ENCODE measurements around the gene EBPL.
"Not testable (repeated sequence)": the region's sequence is repeated elsewhere in the genome, so short reads cannot be mapped to it uniquely, and the experiment has no call there.

EBPL gene

DNA sequence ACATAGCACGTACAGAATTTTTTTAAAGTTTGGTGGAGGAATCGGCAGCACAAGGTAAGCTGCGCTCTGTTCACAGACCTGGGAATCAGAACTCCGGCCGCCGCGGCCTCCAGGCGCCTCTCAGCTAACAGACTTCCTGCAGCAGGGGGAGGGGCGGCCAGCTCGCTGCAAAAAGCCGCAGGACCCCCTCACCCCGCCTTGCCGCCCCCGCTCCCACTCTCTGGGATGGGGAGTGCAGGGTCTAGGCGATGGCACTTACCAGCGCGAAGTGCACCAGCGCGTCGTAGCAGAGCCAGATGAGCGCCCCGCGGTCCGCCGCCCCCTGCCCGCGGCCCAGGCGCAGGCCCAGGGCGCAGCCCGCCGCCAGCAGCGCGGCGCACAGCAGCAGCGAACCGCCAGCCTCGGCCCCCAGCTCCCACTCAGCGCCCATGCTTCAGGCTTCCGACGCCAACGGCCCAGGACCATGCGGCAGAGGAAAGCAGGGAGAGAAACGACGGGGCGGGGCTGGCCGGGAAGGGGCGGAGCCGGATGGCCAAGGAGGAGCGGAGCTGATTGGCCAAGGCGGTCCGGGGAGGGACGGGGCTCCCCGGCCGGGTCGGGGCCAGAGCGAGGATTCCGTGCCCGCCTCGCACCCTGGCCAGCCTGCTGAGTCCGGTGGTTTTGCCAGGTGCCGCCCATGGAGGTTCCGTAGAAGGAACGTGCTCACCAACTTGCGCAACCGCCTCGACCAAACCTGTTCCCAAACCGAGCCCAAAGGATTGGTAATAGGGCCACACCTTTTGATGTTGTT lies at the start of gene EBPL:
EBPL (minus strand) TSS at position 492 of the 790 bp plus-strand sequence; CDS start at position 430, 62 bp downstream.
- peak; percentile 83 to 90 (median 89) for DNase-seq (ENCODE audit: low read depth in 2 of 3, low spot score in 1 of 3)

- no peak for DNase-seq (ENCODE audit: low read depth in 2 of 3, low spot score in 1 of 3)
These were observed 49.6 kb upstream of the EBPL start for GRCh38 chr13:49740870-49741269.

DNA sequence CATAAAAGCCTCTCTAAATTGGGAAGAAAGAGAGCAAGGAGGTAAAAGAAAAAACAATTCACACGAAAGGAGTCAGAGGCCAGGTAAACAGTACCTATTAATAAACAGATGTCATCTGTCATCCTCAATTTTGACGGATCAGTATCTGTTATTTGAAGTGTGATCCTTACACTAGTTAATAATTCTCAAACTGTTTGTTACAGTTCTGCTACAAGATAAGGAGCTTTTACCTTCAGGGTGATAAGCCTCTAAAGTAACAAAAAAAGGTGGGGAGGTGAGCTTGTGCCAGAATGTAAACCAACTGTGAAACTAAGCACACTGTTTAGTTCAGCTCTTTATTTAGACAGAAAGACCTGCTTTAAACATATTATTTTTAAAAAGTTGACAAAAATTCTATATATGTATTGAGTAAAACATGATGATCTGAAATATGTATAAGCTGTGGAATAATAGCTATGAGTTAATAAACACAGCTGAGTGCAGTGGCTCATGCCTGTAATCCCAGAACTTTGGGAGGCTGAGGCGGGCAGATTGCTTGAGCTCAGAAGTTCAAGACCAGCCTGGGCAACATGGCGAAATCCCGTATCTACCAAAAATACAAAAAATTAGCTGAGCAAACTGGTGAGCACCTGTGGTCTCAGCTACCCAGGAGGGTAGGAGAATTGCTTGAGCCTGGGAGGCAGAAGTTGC lies 48.4 kb upstream of the EBPL start:
- DNase-seq (ENCODE audit: low read depth in 2 of 3, low spot score in 1 of 3): no peak

DNA sequence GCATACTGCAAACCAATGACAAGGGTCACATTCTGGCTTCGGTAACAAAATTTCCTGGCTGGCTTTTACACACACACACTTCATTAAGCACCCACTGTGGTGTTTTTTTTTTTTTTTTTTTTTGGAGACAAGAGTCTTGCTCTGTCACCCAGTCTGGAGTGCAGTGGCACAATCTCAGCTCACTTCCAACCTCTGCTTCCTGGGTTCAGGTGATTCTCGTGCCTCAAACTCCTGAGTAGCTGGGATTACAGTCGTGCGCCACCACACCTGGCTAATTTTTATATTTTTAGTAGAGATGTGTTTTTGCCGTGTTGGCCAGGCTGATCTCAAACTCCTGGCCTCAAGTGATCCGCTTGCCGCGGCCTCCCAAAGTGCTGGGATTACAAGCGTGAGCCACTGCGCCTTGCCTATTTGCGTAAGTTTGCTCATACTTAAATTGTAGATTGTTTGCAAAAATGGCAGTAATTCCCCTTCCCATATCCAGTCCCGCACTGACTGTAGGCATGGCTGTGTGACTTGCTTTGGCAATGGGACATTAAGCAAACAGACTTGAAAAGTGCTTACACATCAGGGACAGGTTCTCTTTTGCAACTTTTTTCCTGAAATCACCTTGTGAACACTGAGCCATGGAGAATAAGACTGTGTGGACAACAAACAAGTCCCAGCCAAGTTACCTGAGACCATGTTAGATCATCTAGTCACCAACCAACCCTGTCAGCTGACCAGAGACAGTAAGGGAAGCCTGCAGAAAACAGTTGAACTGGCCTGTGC lies 42.1 kb upstream of the EBPL start:
- no peak for DNase-seq (ENCODE audit: low read depth in 2 of 3, low spot score in 1 of 3)

GRCh38 chr13:49731766-49732165 lies 40.5 kb upstream of the EBPL start:
- no peak for DNase-seq (ENCODE audit: low read depth in 2 of 3, low spot score in 1 of 3)

- DNase-seq (ENCODE audit: low read depth in 2 of 3, low spot score in 1 of 3): no peak
These were observed 25.3 kb upstream of the EBPL start for GRCh38 chr13:49716615-49717014.

DNA sequence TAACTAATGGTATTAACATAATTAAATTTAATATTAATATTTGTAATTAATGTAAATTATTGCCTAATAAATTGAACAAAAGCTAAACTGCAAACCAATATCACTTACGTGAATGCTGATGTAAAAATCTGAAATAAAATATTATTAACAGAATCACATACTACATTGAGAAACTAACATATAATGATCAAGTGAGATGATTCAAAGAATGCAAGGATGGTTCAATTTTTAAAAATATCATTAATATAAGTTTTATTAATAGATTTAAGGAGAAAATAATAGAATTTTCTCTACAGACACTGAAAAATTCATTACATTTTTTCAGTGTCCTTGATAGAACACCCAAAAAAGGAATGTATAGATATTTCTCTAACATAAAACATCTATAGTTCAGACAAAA lies 23.5 kb upstream of the EBPL start:
- no peak for DNase-seq (ENCODE audit: low read depth in 2 of 3, low spot score in 1 of 3)

GRCh38 chr13:49711218-49711863 lies 20.1 kb upstream of the EBPL start:
- DNase-seq (ENCODE audit: low read depth in 2 of 3, low spot score in 1 of 3): no peak

- DNase-seq (ENCODE audit: low read depth in 2 of 3, low spot score in 1 of 3): not testable (repeated sequence)
These were observed 13.0 kb upstream of the EBPL start for GRCh38 chr13:49704264-49704663.

DNA sequence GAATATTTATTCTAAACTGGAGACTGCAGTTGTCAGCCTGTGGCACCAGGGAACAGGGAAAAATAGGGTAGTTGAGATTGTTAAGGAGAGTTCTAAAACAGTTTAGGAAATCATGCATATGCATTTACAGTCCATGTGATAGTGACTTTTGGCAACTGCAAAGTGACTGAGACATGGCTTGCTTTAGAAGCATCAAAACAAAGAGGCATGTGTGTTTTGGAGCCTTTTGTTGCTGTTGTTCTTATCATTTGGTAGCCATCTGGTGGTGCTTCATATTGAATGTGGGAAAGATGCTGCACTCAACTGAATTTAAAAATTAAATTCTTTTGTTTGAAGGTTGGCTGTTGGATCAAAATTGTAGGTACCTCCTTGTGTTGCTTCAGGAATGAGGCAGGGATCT lies 10.2 kb upstream of the EBPL start:
- DNase-seq (ENCODE audit: low read depth in 2 of 3, low spot score in 1 of 3): no peak

GRCh38 chr13:49697468-49697867 lies 6.2 kb upstream of the EBPL start:
- no peak for DNase-seq (ENCODE audit: low read depth in 2 of 3, low spot score in 1 of 3)

DNA sequence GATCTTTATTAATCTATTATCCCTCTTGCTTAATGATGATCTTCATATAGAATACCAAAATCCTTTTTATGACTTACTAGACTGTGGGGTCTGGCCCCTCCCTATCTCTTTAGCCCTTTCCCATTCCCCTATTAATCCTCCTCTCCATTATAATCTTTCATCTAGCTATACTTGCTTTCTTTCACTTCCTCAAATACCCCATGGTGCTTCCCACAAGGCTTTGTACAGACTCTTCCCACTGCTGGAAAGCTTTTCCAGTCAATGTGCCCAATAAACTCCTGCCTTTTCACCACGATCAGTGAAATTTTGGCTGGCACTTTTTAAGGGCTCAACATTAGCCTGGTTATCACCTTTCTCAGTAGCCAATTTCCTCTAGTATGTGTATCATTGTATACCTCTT lies 3.2 kb upstream of the EBPL start:
- no peak for DNase-seq (ENCODE audit: low read depth in 2 of 3, low spot score in 1 of 3)

GRCh38 chr13:49693877-49694276 lies 2.6 kb upstream of the EBPL start:
- DNase-seq (ENCODE audit: low read depth in 2 of 3, low spot score in 1 of 3): no peak

DNA sequence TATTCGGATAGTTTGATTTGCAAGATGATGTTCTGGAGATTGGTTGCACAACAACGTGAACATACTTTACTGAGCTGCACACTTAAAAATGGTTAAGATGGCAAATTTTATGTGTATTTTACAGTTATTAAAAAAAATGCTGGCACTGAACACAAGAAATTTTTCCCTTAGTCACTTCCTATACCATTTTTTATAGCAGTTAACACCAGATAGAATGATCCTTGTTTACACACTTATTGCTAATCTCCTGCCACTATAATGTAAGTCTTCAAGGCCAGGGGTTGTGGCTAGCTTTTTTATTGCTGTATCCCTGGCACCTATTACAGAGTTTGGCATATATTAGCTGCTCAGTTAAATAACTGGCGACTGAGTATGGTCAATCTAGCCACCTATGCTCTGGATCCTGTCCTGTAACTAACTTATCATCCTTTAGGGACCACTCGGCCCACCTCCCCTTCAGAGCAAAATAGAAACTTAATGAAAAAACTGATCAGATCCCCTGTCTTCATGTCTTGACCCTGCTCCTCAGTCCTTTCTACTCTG lies 2.0 kb upstream of the EBPL start:
- no peak for DNase-seq (ENCODE audit: low read depth in 2 of 3, low spot score in 1 of 3)

GRCh38 chr13:49690133-49690994 lies 922 bp downstream of the EBPL start:
- DNase-seq (ENCODE audit: low read depth in 2 of 3, low spot score in 1 of 3): no peak

DNA sequence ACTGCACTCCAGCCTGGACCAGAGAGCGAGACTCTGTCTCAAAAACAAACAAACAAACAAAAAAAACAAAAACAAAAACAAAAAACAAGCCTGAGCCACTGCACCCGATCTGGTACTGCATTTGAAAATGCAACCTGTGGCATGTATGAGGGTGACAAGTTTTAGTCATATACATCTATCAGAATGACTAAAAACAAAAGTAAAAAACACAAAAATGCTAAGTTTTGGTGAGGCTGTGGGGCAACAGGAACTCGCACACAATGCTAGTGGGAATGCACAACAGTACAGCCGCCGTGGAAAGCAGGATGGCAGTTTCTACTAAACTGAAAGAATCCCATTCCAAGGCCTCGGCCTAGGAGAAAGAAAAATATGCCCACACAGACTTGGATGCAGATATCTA lies 7.8 kb downstream of the EBPL start:
- peak in 1 of 3 donors; percentile 18 for DNase-seq (ENCODE audit: low read depth in 2 of 3, low spot score in 1 of 3)

GRCh38 chr13:49681842-49682435 lies 9.3 kb downstream of the EBPL start:
- DNase-seq (ENCODE audit: low read depth in 2 of 3, low spot score in 1 of 3): no peak

- no peak for DNase-seq (ENCODE audit: low read depth in 2 of 3, low spot score in 1 of 3)
These were observed 12.0 kb downstream of the EBPL start for GRCh38 chr13:49679246-49679645.

DNA sequence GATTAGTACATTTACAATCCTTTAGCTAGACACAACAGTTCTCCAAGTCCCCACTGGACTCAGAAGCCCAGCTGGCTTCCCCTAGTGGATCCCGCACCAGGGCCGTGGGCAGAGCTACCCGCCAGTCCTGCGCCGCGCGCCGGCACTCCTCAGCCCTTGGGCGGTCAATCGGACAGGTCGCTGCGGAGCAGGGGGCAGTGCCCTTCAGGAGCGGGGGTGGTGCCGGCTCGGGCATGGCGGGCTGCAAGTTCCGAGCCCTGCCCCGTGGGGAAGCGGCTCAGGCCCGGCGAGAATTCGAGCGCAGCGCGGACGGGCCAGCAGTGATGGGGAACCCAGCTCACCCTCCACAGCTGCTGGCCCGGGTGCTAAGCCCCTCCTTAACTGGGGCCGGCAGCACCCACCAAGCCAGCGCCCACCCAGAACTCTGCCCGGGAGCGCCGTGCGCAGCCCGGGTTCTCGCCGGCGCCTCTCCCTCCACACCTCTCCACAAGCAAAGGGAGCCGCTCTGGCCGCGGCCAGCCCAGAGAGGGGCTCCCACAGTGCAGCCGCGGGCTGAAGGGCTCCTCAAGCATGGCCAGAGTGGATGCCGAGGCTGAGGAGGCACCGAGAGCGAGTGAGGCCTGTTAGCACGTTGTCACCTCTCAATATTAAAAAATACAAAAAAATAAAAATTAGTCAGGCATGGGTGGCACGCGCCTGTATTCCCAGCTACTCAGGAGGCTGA lies 12.9 kb downstream of the EBPL start:
- no peak for DNase-seq (ENCODE audit: low read depth in 2 of 3, low spot score in 1 of 3)
